Tibial artery (tissue), 4 donors: ENCODE data around the gene SLC28A1.
"Not testable (repeated sequence)": the region's sequence is repeated elsewhere in the genome, so short reads cannot be mapped to it uniquely, and the experiment has no call there.

Source experiments
- DNase-seq, 2 donors: peaks; one replicate each; pipeline ENCODE4 v3.0.0-alpha.2; 2019
- H3K27ac ChIP-seq, 2 donors: fragments of 200-600 bp; sonication (generic) in 1 of 2; 1 replicate in 1 of 2; 2 replicates in 1 of 2; pipeline ENCODE4 v1.5.1; 2018 to 2019; ENCODE audit warnings: mild to moderate bottlenecking in 1 of 2
- H3K27me3 ChIP-seq, 2 donors: fragments of 200-600 bp; sonication (generic) in 1 of 2; one replicate each; pipeline versions ENCODE4 v1.5.1 to v1.6.0; 2016 to 2019
- H3K36me3 ChIP-seq, 3 donors: fragments of 200-600 bp; sonication (generic) in 2 of 3; one replicate each; pipeline ENCODE4 v1.5.1; 2016 to 2019; ENCODE audit warnings: mild to moderate bottlenecking in 2 of 3
- H3K4me1 ChIP-seq, 4 donors: fragments of 200-600 bp; sonication (generic) in 2 of 4; 1 replicate in 3 of 4; 2 replicates in 1 of 4; pipeline ENCODE4 v1.5.1; 2016 to 2019
- H3K4me3 ChIP-seq, 2 donors: fragments of 200-600 bp; sonication (generic) in 1 of 2; 1 replicate in 1 of 2; 2 replicates in 1 of 2; pipeline ENCODE4 v1.5.1; 2018 to 2019; ENCODE audit warnings: mild to moderate bottlenecking in 2 of 2
- H3K9me3 ChIP-seq, 3 donors: fragments of 200-600 bp; sonication (generic) in 1 of 3; one replicate each; pipeline ENCODE4 v1.5.1; 2016 to 2019
- CTCF ChIP-seq, 2 experiments: fragments of 200-600 bp in 1 of 2; fragments of 450-650 bp in 1 of 2; IDR thresholded peaks; one replicate each; pipeline ENCODE4 v1.5.1; 2017 to 2019; ENCODE audit warnings: antibody characterized with exemption in 2 of 2, mild to moderate bottlenecking in 1 of 2, moderate library complexity in 1 of 2
- intact Hi-C: fragments of 100-400 bp; cut with DNase I; formaldehyde crosslinking; loops from one replicate; pipeline ENCODE4 v1.15.0; 2023; ENCODE audit warnings: low total_unique reads

Gene SLC28A1

GRCh38 chr15:84873997-84874396 is 10.5 kb upstream of the SLC28A1 start:
- H3K27ac ChIP-seq = peak overlapping the region; percentile 63 to 65
- peaks cover 0 to 31% (median 18%) of the 10 kb centered on the region in 4 donors for H3K4me1 ChIP-seq
- no peak for TF ChIP-seq CTCF (IDR thresholded peaks at IDR 0.05)
- no peaks in the 10 kb centered on the region for H3K9me3 ChIP-seq
- DNase-seq = no peak
- H3K4me3 ChIP-seq = no peak overlapping the region
- H3K36me3 ChIP-seq = peaks cover 0 to 14% (median 10%) of the 10 kb centered on the region in 3 donors
- no peaks in the 10 kb centered on the region for H3K27me3 ChIP-seq
- intact Hi-C loops = no loop called here

DNA sequence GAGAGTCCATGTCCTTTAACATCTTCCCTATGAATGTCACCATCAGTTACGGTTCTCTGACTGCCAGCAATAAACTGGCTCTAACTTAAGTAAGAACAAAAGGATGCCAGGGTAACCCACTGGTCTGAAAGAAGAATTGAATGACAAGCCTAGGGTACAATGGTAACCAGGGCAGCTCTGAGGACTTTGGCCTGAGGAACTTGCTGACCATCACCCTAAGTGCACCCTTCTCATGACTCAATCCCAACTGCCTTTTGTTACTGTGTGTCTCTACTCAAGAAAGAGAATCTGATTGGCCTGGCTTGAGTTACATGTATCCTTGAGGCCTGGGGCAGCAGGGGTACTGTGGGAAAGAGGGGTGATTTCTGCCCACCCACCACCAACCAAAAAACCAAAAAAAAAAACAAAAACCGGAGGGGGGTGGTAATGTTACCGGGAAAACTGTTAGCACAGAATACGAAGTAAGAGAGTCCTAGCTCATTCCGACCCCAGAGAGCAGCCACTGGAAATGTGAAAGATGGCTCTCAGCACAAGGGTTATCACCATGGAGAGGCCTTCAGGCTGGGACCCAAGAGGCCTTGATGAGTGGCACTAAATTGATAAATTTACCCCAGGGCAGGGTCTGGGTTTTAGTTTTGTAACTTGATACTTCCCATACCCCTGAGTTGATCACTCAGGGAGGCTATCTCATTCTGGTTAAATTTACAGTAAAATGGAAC is 9.3 kb upstream of the SLC28A1 start:
- intact Hi-C loops = no loop called here
- no peaks in the 10 kb centered on the region for H3K9me3 ChIP-seq
- H3K4me1 ChIP-seq = peaks cover 0 to 31% (median 18%) of the 10 kb centered on the region in 4 donors
- H3K27ac ChIP-seq = peak overlapping the region; percentile 63 to 65
- H3K27me3 ChIP-seq = no peaks in the 10 kb centered on the region
- H3K4me3 ChIP-seq = no peak overlapping the region
- H3K36me3 ChIP-seq = peaks cover 0 to 5% (median 0%) of the 10 kb centered on the region in 3 donors
- no peak for TF ChIP-seq CTCF (IDR thresholded peaks at IDR 0.05)
- DNase-seq = no peak

DNA sequence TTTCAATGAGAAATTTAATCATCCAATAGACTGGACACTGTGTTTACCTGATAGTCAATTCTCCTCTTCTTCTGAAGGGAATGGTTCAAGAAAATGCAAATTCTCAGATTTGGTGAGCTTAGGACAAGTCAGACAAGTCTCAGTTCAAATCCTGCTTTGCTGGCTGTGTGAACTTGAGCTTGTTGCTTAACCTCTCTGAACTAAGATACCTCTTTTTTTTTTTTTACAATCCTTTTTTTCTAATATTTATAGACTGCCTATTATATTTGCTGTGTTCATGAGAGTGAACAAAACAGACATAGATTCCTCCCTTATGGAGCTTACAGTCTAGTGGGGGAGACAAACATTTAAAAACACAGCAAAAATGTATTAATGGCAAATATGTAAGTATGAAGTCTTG is 8.2 kb upstream of the SLC28A1 start:
- peaks cover 0 to 31% (median 18%) of the 10 kb centered on the region in 4 donors for H3K4me1 ChIP-seq
- no peak overlapping the region for H3K27ac ChIP-seq
- H3K9me3 ChIP-seq = no peaks in the 10 kb centered on the region
- no peak for DNase-seq
- H3K4me3 ChIP-seq = no peak overlapping the region
- H3K36me3 ChIP-seq = no peaks in the 10 kb centered on the region
- intact Hi-C loops = no loop called here
- no peak for TF ChIP-seq CTCF (IDR thresholded peaks at IDR 0.05)
- no peaks in the 10 kb centered on the region for H3K27me3 ChIP-seq

- H3K9me3 ChIP-seq, H3K36me3 ChIP-seq, H3K4me3 ChIP-seq, DNase-seq, H3K27me3 ChIP-seq, H3K27ac ChIP-seq, intact Hi-C loops: not testable (repeated sequence)
- H3K4me1 ChIP-seq = peaks cover 0 to 27% (median 16%) of the 10 kb centered on the region in 4 donors
These were observed 6.8 kb upstream of the SLC28A1 start for GRCh38 chr15:84877701-84878100.

DNA sequence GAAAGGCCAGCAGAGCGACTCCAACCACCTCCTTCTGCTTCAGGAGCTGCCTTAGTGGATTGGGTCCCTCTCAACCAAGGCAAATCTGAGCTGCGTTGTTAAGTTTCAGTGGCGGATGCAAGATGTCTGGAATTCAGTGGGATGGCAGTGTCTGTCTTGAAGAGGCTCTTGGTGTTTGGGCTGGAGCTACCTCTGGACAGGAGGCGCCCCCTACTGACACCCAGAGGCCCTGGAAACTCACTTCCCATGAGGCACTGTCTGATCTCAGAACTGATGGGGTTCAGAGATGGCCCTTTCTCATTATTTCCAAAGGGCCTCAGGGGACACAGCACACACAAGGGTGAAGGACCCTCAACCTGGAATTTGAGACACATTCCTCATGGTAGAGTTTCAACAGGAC is 6.0 kb upstream of the SLC28A1 start:
- H3K27ac ChIP-seq = no peak overlapping the region
- intact Hi-C loops = no loop called here

More for the DNA sequence above, 6.0 kb upstream of the SLC28A1 start:
- Histone ChIP-seq H3K4me1 (peaks cover 0 to 27% (median 12%) of the 10 kb centered on the region in 4 donors), H3K4me3 (no peak overlapping the region), H3K9me3 (no peaks in the 10 kb centered on the region), H3K36me3 (no peaks in the 10 kb centered on the region), H3K27me3 (no peaks in the 10 kb centered on the region)
- peak in 1 of 2 donors; percentile 57 for DNase-seq
- TF ChIP-seq CTCF (IDR thresholded peaks at IDR 0.05) = peak; percentile 37 to 42
